Kidney epithelial cell (primary cell): ENCODE results near the gene HCAR1. TPM values are rescaled to one million over a fixed set of nuclear protein-coding genes. Genes with fewer than 3 reads are reported as not detected.

Experiments used
- DNase-seq: peaks from one replicate; pipeline ENCODE4 v3.0.0-alpha.2; 2010; ENCODE audit warnings: low read depth
- H3K27me3 ChIP-seq: 2 replicates; pipeline ENCODE4 v1.6.0; 2011; ENCODE audit warnings: low read length; ENCODE audit not compliant: control insufficient read depth, insufficient read depth
- H3K36me3 ChIP-seq: 2 replicates; pipeline ENCODE4 v1.5.1; 2011; ENCODE audit warnings: low read length; ENCODE audit not compliant: control insufficient read depth, insufficient read depth
- H3K4me3 ChIP-seq: 2 replicates; pipeline ENCODE4 v1.5.1; 2011; ENCODE audit warnings: low read depth, mild to moderate bottlenecking, control low read depth, low read length
- CTCF ChIP-seq: IDR thresholded peaks from 2 replicates; pipeline ENCODE4 v1.5.1; 2011; ENCODE audit warnings: mild to moderate bottlenecking, moderate library complexity, low read length, control low read depth, inconsistent platforms; ENCODE audit not compliant: insufficient read depth, poor library complexity, severe bottlenecking
- total RNA-seq: library from RNA; depleted of rRNA; stranded (reverse); fragments of >200 nt; gene quantifications from 2 replicates; pipeline ENCODE4 v1.2.3, GENCODE V29; 2015

The HCAR1 gene
- total RNA-seq, 1 donor from 2014 or later = 0.79 TPM

DNA sequence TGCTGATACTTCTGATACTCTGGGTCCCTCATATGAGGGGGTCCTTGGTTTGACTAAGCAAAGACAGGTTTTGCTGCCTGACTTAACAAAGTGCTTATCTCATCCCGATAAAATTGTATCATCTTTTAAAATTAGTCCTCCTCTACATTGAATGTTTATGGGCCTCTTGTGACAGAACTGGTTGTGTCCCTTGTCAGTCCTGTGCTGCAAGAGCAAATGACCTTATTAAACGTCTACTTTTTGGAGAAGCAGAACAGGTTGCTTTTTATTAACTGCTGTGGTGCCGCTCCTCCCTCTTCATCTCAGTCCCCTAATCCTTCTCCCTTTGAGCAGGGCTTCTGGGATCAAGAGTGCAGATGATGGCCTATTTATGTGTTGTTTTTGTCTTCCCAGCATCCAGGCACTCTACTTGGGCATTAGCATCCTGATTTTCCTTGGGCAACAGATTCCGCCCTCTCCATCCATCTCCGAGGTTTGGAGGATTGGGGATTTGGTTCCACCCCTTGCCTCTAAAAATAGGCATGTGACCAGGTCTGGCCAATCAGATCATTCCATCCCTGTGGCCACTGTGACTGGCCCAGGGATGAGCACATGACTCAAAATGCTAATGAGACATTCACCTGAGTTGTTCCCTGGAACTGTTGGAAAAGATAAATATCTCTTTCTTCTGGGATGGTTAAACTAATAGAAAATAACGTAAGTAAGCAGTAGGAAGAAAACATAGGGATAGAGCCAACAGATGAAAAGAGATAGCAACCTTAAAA is 19.1 kb upstream of the HCAR1 start:
- Histone ChIP-seq H3K4me3 (no peak overlapping the region), H3K27me3 (no peaks in the 10 kb centered on the region), H3K36me3 (no peaks in the 10 kb centered on the region)
- no peak for DNase-seq
- no peak for TF ChIP-seq CTCF

DNA sequence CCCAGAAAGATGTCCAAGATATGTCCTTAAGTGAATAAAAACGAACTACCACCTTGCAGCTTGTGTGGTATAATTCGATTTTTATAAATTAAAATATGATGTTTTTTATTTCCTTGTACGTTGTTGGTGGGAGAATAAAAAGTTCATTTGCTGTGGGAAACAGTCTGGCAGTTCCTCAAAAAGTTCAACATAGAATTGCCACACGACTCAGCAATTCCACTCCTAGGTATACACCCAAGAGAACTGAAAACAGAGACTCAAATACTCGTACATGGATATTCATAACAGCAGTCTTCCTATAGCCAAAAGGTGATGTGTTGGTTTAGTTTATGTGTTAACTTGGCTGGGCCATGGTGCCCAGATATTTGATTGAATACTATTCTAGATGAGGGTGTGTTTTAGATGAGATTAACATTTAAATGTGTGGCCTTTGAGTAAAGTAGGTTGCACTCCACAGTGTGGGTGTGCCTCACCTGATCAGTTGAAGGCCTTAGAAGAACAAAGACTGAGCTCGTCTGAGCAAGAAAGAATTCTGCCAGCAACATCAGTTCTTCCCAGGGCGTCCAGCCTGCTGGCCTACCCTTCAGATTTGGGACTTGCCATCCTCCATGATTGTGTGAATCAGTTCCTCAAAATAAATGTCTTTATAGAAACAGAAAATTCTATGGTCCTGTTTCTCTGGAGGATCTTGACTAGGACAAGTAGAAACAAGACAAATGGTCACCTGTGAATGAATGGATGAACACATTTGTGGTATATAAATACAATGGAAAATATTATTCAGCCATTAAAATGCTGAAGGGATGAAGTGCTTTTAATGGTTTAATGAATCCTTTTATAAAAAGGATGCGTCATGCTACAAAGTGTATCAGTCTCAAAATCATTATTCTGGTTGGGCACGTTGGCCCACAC is 16.8 kb upstream of the HCAR1 start:
- no peaks in the 10 kb centered on the region for H3K27me3 ChIP-seq
- DNase-seq = no peak
- no peak overlapping the region for H3K4me3 ChIP-seq
- TF ChIP-seq CTCF = no peak
- H3K36me3 ChIP-seq = no peaks in the 10 kb centered on the region

DNA sequence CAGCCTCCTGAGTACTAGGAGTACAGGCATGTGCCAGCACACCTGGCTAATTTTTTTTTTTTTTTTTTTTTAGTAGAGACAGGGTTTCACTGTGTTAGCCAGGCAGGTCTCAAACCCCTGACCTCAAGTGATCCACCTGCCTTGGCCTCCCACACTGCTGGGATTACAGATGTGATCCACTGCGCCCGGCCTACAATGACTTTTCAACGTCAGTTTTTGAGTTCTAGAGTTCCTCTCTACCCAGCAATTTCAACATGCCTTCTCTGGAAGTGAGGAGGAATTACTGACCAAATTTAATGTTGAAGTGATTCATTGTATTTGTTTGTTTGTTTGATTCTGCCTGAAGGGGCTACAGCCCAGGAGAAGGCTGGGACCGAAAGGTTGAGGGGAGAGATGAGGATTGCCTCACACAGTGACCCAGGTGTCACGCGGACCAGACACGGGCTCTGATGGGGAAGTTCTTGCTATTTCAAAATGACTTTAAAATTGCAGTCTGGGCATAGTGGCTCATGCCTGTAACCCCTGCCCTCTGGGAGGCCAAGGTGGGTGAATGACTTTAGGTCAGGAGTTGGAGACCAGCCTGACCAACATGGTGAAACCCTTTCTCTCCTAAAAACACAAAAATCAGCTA is 13.4 kb upstream of the HCAR1 start:
- H3K4me3 ChIP-seq = no peak overlapping the region
- H3K27me3 ChIP-seq = no peaks in the 10 kb centered on the region
- no peak for DNase-seq
- no peak for TF ChIP-seq CTCF
- no peaks in the 10 kb centered on the region for H3K36me3 ChIP-seq

- Histone ChIP-seq H3K4me3 (no peak overlapping the region), H3K36me3 (no peaks in the 10 kb centered on the region), H3K27me3 (no peaks in the 10 kb centered on the region)
- TF ChIP-seq CTCF = no peak
- DNase-seq = no peak
Measured at GRCh38 chr12:122740351-122740750, 9.7 kb upstream of the HCAR1 start.

GRCh38 chr12:122738571-122738970 is 7.9 kb upstream of the HCAR1 start:
- no peak overlapping the region for H3K4me3 ChIP-seq
- H3K27me3 ChIP-seq = no peaks in the 10 kb centered on the region
- no peak for DNase-seq

More at GRCh38 chr12:122738571-122738970, 7.9 kb upstream of the HCAR1 start:
- no peaks in the 10 kb centered on the region for H3K36me3 ChIP-seq
- no peak for TF ChIP-seq CTCF
